HG03045 (cell line): Measurements from ENCODE around the gene EFL1.
"Not testable (repeated sequence)": the region's sequence is repeated elsewhere in the genome, so short reads cannot be mapped to it uniquely, and the experiment has no call there.

Experiments
- ATAC-seq: cut with Tn5 transposase; IDR thresholded peaks from one replicate; pipeline ENCODE4 v1.9.1; 2021; ENCODE audit warnings: mild to moderate bottlenecking, moderate library complexity; ENCODE audit not compliant: unreplicated experiment

EFL1 gene

GRCh38 chr15:82204575-82204974 lies 58.0 kb downstream of the EFL1 start:
- not testable (repeated sequence) for ATAC-seq

GRCh38 chr15:82197733-82198594 lies 64.6 kb downstream of the EFL1 start:
- ATAC-seq, result peak; percentile 93

- ATAC-seq, result no peak
Observed at GRCh38 chr15:82196353-82196752, 66.2 kb downstream of the EFL1 start.

- not testable (repeated sequence) for ATAC-seq
Observed at GRCh38 chr15:82195818-82196217, 66.7 kb downstream of the EFL1 start.

GRCh38 chr15:82194488-82194887 lies 68.0 kb downstream of the EFL1 start:
- ATAC-seq, result not testable (repeated sequence)

- not testable (repeated sequence) for ATAC-seq
Observed at GRCh38 chr15:82193435-82193834, 69.1 kb downstream of the EFL1 start.

- not testable (repeated sequence) for ATAC-seq
Observed at GRCh38 chr15:82192394-82192793, 70.1 kb downstream of the EFL1 start.

GRCh38 chr15:82186719-82187406 lies 75.7 kb downstream of the EFL1 start:
- peak; percentile 62 for ATAC-seq

GRCh38 chr15:82186161-82186560 lies 76.4 kb downstream of the EFL1 start:
- ATAC-seq, result no peak

GRCh38 chr15:82184776-82185175 lies 77.8 kb downstream of the EFL1 start:
- ATAC-seq, result no peak

- no peak for ATAC-seq
Observed at GRCh38 chr15:82184355-82184754, 78.2 kb downstream of the EFL1 start.

GRCh38 chr15:82183121-82184031 lies 79.2 kb downstream of the EFL1 start:
- ATAC-seq, result no peak

GRCh38 chr15:82181371-82181770 lies 81.2 kb downstream of the EFL1 start:
- ATAC-seq, result no peak

- no peak for ATAC-seq
Observed at GRCh38 chr15:82178061-82178460, 84.5 kb downstream of the EFL1 start.

GRCh38 chr15:82177291-82178010 lies 85.1 kb downstream of the EFL1 start:
- no peak for ATAC-seq

- ATAC-seq, result no peak
Observed at GRCh38 chr15:82176542-82176941, 86.0 kb downstream of the EFL1 start.

- ATAC-seq, result no peak
Observed at GRCh38 chr15:82174471-82175235, 87.9 kb downstream of the EFL1 start.

GRCh38 chr15:82173108-82173507 lies 89.4 kb downstream of the EFL1 start:
- ATAC-seq, result no peak

- ATAC-seq, result no peak
Observed at GRCh38 chr15:82172506-82172905, 90.0 kb downstream of the EFL1 start.

- no peak for ATAC-seq
Observed at GRCh38 chr15:82168757-82169156, 93.8 kb downstream of the EFL1 start.
